OCI-LY3 (cell line): Measurements from ENCODE around the gene FUT4.

ENCODE experiments used
- H2AFZ ChIP-seq: fragments of 200-600, 300-600 bp; shearing (Covaris generic); 2 replicates; pipeline ENCODE4 v1.6.0; 2014; ENCODE audit warnings: antibody characterized with exemption, low read depth, low read length
- H3K27ac ChIP-seq: fragments of 200-600, 300-600 bp; sonication (generic); 2 replicates; pipeline ENCODE4 v1.5.1; 2014; ENCODE audit warnings: mild to moderate bottlenecking, low read length, moderate library complexity, mixed read lengths
- H3K27me3 ChIP-seq: fragments of 200-600, 300-600 bp; sonication (generic); 2 replicates; pipeline ENCODE4 v1.6.1; 2014; ENCODE audit warnings: low read depth, low read length, mixed read lengths
- H3K36me3 ChIP-seq: fragments of 200-600, 300-600 bp; sonication (generic); replicated peaks from 2 replicates; pipeline ENCODE3; 2014; ENCODE audit warnings: low read depth, low read length, mixed read lengths
- H3K4me1 ChIP-seq: fragments of 300-600, 200-600 bp; sonication (generic); 2 replicates; pipeline ENCODE4 v1.6.1; 2014; ENCODE audit warnings: low read length, mixed read lengths
- H3K4me2 ChIP-seq: fragments of 200-600, 300-600 bp; sonication (generic); 2 replicates; pipeline ENCODE4 v1.6.1; 2014; ENCODE audit warnings: low read length, mixed read lengths
- H3K4me3 ChIP-seq: fragments of 300-600, 200-600 bp; sonication (generic); 2 replicates; pipeline ENCODE4 v1.5.1; 2014; ENCODE audit warnings: antibody characterized with exemption, mild to moderate bottlenecking, low read length, moderate library complexity
- H3K79me2 ChIP-seq: fragments of 300-600, 200-600 bp; shearing (Covaris generic); 2 replicates; pipeline ENCODE4 v1.6.1; 2014; ENCODE audit warnings: mild to moderate bottlenecking, low read length, mixed read lengths
- H3K9ac ChIP-seq: fragments of 300-600, 200-600 bp; shearing (Covaris generic); 2 replicates; pipeline ENCODE4 v1.6.0; 2014; ENCODE audit warnings: mild to moderate bottlenecking, low read length, moderate library complexity
- H3K9me3 ChIP-seq: fragments of 200-600, 300-600 bp; shearing (Covaris generic); 2 replicates; pipeline ENCODE4 v1.6.1; 2014; ENCODE audit warnings: low read length, mixed read lengths; ENCODE audit not compliant: insufficient read depth
- H4K20me1 ChIP-seq: fragments of 200-600, 300-600 bp; sonication (generic); 2 replicates; pipeline ENCODE4 v1.6.1; 2016; ENCODE audit warnings: low read length, mixed read lengths; ENCODE audit not compliant: insufficient read depth
- EZH2phosphoT487 ChIP-seq: fragments of 200-600 bp; shearing (Covaris generic); IDR thresholded peaks from 2 replicates; pipeline ENCODE4 v1.6.1; 2018; ENCODE audit warnings: antibody characterized with exemption, mixed run types, low read depth
- TF ChIP-seq, protein P1 (sequence below): fragments of 200-600, 300-600 bp; sonication (generic); IDR thresholded peaks from 2 replicates; pipeline ENCODE4 v1.5.1; 2014; ENCODE audit warnings: antibody characterized with exemption, low read length, low read depth

The FUT4 gene

DNA sequence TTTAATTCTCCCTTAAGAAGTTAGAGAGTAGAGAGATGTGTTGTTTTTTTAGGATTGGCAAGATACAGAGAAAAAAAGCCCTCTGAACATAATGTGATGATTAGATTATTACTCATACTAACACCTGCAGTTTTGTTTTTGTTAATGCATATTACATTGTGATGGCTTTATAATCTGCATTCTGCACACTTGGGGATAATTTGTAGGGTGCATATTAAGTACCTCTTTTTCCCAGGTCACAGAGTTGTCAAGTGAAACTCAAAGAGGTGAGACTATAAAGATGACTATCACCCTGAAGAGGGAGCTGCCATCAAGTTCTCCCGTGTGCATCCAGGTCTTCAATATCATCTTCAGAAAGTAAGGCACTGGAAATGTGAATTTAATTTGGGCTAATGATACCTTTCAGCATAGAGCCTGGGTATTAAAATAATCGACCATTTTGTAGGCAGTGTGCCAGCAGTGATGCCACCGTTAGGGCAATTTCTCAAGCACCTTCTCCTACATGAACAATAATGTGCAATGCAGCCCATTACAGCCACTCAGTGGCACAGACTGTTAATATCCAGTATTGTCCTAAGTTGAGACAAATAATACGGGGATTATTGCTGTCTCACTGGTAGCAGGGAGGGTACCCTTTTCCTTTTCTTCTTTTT, 39.6 kb downstream of the FUT4 start:
- H3K9me3 ChIP-seq = no peaks in the 10 kb centered on the region
- peak overlapping the region; percentile 68 for H3K4me2 ChIP-seq
- peaks cover 32% of the 10 kb centered on the region for H3K4me1 ChIP-seq
- peaks cover 5% of the 10 kb centered on the region; the same call in 1 of the 2 replicates for H3K27me3 ChIP-seq
- peak overlapping the region; percentile 43 for H3K27ac ChIP-seq
- H3K36me3 ChIP-seq = no peaks in the 10 kb centered on the region
- TF ChIP-seq, protein P1, sequence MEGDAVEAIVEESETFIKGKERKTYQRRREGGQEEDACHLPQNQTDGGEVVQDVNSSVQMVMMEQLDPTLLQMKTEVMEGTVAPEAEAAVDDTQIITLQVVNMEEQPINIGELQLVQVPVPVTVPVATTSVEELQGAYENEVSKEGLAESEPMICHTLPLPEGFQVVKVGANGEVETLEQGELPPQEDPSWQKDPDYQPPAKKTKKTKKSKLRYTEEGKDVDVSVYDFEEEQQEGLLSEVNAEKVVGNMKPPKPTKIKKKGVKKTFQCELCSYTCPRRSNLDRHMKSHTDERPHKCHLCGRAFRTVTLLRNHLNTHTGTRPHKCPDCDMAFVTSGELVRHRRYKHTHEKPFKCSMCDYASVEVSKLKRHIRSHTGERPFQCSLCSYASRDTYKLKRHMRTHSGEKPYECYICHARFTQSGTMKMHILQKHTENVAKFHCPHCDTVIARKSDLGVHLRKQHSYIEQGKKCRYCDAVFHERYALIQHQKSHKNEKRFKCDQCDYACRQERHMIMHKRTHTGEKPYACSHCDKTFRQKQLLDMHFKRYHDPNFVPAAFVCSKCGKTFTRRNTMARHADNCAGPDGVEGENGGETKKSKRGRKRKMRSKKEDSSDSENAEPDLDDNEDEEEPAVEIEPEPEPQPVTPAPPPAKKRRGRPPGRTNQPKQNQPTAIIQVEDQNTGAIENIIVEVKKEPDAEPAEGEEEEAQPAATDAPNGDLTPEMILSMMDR = peak; percentile 21; the same call in 1 of the 2 replicates
- TF ChIP-seq EZH2phosphoT487 = no peak
- no peaks in the 10 kb centered on the region for H4K20me1 ChIP-seq
- H3K4me3 ChIP-seq = peak overlapping the region; percentile 48
- peak overlapping the region; percentile 20; the same call in 1 of the 2 replicates for H3K9ac ChIP-seq
- H3K79me2 ChIP-seq = no peaks in the 10 kb centered on the region
- peak overlapping the region; percentile 82 for H2AFZ ChIP-seq

DNA sequence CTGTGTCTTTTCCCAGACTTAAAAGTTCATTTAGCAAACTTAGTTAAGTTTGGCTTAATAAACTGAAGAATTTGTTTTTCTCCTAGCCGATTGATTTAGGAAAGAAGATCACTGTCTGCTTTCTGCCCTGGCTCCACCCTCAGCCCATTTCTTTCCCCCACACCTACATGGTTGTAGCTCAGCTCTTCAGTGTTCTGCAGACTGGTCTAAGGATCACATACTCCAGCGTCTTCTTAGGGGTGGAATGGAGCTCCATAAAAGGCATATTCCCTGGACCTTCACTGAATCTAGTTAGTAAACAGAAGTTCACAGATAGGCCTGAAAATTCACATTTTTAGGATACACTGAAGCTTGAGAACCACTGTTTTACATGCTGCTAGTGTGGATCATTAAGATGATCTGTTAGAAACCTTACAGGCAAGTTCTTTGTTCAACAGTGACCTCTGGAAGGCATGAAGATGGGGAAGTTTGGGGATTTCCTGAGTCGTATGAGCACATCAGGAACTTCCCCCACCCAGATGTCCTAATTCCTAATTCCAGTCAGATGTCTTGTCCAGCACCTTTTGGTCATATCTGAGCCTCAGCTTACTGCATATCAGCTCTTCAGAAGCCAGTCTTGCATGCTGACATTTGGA, 40.3 kb downstream of the FUT4 start:
- Histone ChIP-seq H3K79me2 (no peaks in the 10 kb centered on the region), H3K27me3 (peaks cover 11% of the 10 kb centered on the region; the same call in 1 of the 2 replicates), H2AFZ (peak overlapping the region; percentile 82), H3K36me3 (no peaks in the 10 kb centered on the region), H3K4me3 (peak overlapping the region; percentile 48), H3K4me1 (peaks cover 32% of the 10 kb centered on the region), H3K9ac (peak overlapping the region; percentile 20; the same call in 1 of the 2 replicates), H4K20me1 (no peaks in the 10 kb centered on the region), H3K27ac (peak overlapping the region; percentile 43), H3K4me2 (peak overlapping the region; percentile 68), H3K9me3 (no peaks in the 10 kb centered on the region)
- TF ChIP-seq EZH2phosphoT487 = no peak
- TF ChIP-seq, protein P1 = no peak

DNA sequence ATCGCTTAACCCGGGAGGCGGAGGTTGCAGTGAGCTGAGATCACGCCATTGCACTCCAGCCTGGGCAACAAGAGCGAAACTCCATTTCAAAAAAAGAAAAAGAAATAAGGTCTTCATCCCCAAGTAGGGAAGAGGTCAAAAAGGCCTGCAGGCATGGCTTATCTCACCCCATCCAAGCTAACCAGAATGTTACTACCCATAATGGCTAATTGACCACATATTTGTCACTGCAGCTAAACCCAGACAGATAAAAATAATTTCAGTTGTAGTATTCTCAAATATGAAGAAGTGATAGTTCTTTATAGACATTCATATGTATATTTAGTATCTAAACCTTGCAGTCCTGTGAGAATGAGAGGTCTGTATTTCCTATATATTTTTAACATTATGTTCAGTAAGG, 41.3 kb downstream of the FUT4 start:
- Histone ChIP-seq H3K4me1 (peaks cover 32% of the 10 kb centered on the region), H3K4me2 (no peak overlapping the region), H3K79me2 (no peaks in the 10 kb centered on the region), H4K20me1 (no peaks in the 10 kb centered on the region), H2AFZ (no peak overlapping the region), H3K27ac (no peak overlapping the region), H3K27me3 (peaks cover 21% of the 10 kb centered on the region), H3K4me3 (no peak overlapping the region), H3K9ac (no peak overlapping the region), H3K9me3 (no peaks in the 10 kb centered on the region), H3K36me3 (no peaks in the 10 kb centered on the region)
- TF ChIP-seq, protein P1 = no peak
- TF ChIP-seq EZH2phosphoT487 = no peak

DNA sequence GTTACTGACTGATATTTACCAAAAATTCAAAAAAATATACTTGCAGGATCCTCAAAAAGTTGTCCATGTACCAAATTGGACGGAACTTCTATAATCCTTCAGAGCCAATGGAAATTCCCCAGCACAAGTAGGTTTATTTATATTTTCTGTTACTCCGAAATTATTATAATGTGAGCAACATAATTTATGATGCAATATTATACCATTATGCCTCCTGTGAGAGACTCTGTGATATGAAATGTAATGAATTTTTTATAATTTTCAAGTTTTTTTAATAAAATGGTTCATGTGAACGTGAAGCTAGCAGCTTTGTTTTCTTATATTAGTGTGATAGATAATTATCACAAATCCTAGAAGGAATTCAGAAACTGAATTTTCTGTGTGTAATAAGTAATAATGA, 41.7 kb downstream of the FUT4 start:
- Histone ChIP-seq H3K4me3 (no peak overlapping the region), H3K27ac (no peak overlapping the region), H3K79me2 (no peaks in the 10 kb centered on the region), H3K4me2 (no peak overlapping the region), H3K36me3 (no peaks in the 10 kb centered on the region), H2AFZ (no peak overlapping the region), H3K27me3 (peaks cover 25% of the 10 kb centered on the region), H3K9me3 (no peaks in the 10 kb centered on the region), H3K9ac (no peak overlapping the region), H4K20me1 (no peaks in the 10 kb centered on the region), H3K4me1 (peaks cover 32% of the 10 kb centered on the region)
- TF ChIP-seq, protein P1 = no peak
- TF ChIP-seq EZH2phosphoT487 = no peak
